MG63 (cell line): ENCODE data around the gene KIRREL1. TPM values are rescaled to one million over a fixed set of nuclear protein-coding genes. Genes with fewer than 3 reads are reported as not detected.

Experiments
- DNase-seq: peaks from one replicate; pipeline ENCODE4 v3.0.0-alpha.2; 2020
- H3K27me3 ChIP-seq: fragments of 250-450 bp; sonication (Bioruptor Pico); 2 replicates; pipeline ENCODE4 v1.5.1; 2020; ENCODE audit warnings: mild to moderate bottlenecking, moderate library complexity
- H3K36me3 ChIP-seq: fragments of 250-450 bp; sonication (Bioruptor Pico); 2 replicates; pipeline ENCODE4 v1.5.1; 2020; ENCODE audit warnings: mild to moderate bottlenecking, moderate library complexity
- H3K4me3 ChIP-seq: fragments of 250-450 bp; sonication (Bioruptor Pico); 2 replicates; pipeline ENCODE4 v1.5.1; 2020; ENCODE audit warnings: mild to moderate bottlenecking, moderate library complexity
- H3K9me3 ChIP-seq: fragments of 250-450 bp; sonication (Bioruptor Pico); 2 replicates; pipeline ENCODE4 v1.5.1; 2020; ENCODE audit warnings: mild to moderate bottlenecking, moderate library complexity
- total RNA-seq: library from RNA; depleted of rRNA; stranded (reverse); fragments of >200 nt; shearing (Covaris generic); gene quantifications from 2 replicates; pipeline ENCODE4 v1.2.3, GENCODE V29; 2014; ENCODE audit warnings: low replicate concordance

Gene KIRREL1
- total RNA-seq, 1 experiment from 2014 or later = 26.3 TPM

DNA sequence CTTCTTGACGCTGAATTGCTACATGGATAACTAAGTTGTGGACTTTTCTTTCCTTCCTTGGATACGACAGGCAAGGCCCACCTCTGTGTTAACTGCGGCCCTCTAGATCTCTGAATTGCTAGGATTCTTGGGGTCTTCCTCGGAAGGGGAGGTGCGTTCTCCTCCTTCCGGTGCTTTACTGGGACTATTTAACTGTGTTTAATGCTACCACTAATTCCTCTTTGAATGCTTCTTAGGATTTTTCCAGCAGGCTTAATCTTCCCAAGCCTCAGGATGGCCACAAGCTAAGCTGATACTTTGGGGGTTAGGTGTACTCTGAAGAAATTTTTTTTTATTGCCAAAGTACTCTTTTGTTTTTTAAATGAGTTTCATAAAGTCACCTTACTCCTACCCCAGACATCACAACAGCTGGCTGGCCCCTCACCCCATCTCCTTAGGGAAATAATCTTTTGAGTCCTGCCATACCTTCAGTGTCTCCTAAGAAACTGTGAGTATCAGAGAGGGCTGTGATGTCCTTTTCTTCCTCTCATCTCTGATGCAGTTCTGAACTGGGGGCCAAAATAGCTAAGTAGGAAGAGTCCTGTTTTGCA is 21.4 kb downstream of the KIRREL1 start:
- Histone ChIP-seq H3K9me3 (no peaks in the 10 kb centered on the region), H3K4me3 (no peak overlapping the region), H3K27me3 (no peaks in the 10 kb centered on the region), H3K36me3 (peaks cover 31% of the 10 kb centered on the region)
- DNase-seq = no peak

DNA sequence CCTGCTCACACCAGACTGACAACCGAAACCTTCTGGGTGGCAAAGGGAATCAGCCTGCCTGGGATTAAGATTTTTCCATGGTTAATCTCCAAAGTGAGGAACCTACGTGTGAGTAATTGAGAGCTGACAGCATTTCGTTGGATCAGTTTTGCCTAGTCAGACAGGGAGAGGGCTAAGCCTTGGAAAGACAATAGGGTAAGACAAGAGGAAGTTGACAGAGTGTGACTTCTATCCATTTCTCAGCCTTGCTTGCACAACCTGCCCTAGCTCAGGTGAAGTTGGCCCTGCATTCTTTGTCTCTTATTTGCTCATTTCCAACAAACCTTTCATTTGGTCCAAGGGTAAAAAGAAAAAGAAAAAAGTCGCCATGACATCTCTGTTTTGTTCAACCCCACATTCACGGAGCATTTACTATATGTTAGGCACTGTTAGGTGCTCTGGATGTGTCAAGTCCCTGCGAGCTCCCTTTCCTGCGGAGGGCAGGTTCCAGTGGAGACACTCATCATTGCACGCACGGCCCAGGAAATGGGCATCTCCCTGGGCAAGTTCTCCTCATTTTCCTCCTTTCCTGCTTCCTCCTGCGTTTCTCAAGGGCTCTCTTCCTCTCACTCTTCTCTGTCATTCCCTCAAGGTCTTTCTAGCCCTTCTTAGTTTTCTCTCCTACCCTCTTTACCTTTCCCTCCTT is 23.3 kb downstream of the KIRREL1 start:
- Histone ChIP-seq H3K36me3 (peaks cover 30% of the 10 kb centered on the region), H3K9me3 (no peaks in the 10 kb centered on the region), H3K27me3 (no peaks in the 10 kb centered on the region), H3K4me3 (no peak overlapping the region)
- DNase-seq = no peak

DNA sequence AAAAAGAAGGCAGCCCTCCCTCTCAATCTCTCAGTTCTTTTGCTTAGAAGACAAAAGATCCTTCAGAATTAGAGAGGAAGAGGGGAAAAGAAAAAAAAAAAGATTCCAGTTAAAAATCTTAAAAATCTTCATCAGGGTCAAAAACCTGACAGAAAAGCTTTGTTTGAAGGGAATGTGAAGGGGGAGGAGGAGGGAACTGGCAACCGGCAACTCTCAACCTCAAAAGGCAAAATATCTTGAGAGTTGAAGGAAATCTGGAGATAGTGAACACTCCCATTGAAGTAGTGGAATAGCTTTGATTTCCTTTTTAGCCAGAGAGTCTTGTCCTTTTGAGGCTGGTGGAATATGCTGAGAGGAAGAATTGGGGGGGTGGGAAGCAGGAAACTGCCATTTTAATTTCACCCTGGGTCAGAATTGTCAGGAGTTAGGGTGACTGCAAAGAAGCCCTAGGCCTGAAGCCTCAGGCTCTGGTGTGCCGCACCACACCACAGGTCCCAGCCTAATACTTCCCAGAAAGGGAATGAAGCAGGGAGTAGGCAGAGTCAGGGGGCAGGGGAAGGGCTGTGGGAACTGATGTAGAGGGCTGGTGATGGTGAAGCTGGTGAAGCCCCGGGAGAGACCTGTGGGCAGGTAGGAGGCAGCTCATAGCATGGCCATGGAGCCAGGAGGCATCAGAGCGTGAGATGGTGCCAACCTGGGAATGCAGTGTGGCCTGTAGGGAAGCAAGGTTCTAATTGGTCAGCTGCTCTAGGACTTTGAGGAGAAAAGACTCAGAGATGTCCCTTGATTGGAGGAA is 24.6 kb downstream of the KIRREL1 start:
- H3K4me3 ChIP-seq = no peak overlapping the region
- no peaks in the 10 kb centered on the region for H3K9me3 ChIP-seq
- H3K27me3 ChIP-seq = no peaks in the 10 kb centered on the region
- DNase-seq = no peak
- H3K36me3 ChIP-seq = peaks cover 22% of the 10 kb centered on the region

DNA sequence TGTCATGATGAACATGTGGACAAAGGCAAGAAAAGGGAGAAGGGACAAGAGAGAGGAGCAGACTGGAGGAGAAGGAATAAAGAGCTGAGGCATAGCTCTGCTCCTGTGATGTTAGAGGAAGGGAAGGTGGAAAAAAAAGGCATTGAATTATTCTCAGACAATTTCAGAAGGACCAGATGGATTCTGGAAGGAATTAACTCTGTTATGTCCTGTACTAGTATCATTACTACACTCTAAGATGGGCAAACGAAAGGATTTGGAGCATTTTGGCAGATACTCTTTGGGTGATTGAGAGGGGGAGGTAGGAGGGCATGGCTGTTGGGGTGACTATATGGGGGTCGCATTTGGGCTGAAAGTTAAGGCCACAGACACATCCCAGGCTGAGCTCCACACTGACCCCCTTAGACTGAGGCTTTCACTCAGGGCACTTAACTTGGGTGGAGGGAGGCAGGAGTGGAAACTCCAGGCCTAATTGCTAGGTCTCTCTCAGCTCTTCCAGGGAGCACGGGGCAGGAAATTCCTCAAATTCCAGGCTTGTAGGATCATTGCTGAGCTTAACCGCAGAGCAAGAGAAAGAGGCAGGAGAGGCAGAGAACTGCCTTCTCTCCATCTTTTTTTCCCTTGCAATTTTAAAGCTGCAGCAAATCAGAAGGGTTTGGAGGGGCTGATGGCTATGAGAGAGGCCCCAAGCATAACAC is 25.9 kb downstream of the KIRREL1 start:
- DNase-seq = peak; percentile 91
- H3K4me3 ChIP-seq = no peak overlapping the region
- H3K9me3 ChIP-seq = no peaks in the 10 kb centered on the region
- H3K27me3 ChIP-seq = no peaks in the 10 kb centered on the region
- peaks cover 22% of the 10 kb centered on the region for H3K36me3 ChIP-seq

DNA sequence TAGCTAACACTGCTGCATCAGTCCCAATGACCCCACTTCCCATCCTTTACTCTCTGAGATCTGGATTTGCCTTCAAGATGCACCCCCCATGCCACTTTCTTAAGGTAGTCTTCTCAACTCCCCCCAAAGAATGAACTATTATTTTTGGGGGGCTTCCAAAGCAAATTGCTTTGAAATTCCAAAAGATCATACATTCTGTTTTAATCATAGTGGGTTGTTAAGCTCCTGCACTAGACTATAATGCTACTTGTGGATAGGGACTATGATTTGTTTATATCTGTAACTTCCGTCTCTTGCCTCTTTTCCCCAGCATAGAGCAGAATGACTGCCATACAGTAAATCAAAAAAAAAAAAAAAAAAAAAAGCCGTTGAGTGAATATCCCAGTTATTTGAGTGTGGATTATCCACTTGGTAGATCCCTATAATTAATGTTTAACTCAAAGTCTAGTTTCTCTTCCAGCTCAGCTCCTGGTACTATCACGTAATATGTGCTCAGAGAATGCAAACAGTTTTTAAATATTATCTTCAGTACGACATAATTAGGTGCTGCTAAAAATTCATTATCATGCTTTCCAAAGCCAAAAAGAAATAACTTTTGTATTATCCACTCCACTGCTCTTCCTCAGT is 26.9 kb downstream of the KIRREL1 start:
- Histone ChIP-seq H3K36me3 (peaks cover 31% of the 10 kb centered on the region), H3K4me3 (no peak overlapping the region)
- DNase-seq = no peak

DNA sequence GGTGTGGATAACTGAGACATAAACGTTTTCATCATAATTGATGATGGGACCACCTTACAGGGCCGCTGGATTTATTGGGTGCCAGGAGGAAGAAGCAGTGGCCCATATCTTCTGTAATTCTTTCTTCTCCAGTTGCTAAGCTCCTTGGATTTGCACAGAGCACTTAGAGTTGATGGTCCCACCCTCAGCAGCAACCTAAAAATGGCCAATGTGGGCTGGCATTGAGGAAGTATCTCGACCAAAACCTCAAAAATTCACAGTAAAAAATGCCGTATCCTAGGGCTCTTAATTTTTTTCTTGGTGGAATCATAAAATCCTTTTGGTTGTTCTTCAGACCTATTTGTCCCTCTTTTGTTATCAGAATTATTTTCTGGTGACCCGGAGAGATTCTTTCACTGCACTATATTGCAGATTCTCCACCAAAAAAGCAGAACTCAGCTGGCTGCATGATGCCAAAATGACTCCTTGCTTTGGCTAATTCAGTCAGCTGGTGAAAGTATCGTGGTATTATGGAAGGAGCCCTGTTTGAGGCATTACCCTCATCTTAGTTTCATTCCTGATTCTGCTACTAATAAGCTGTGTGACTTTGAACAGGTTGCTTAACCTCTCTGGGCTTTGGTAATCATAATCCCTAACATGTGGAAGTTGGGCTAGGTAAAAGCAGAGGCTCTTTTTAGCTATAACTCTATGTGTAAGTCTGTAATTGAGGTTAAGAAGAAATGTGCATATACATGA is 27.6 kb downstream of the KIRREL1 start:
- Histone ChIP-seq H3K9me3 (no peaks in the 10 kb centered on the region), H3K27me3 (no peaks in the 10 kb centered on the region), H3K36me3 (peaks cover 28% of the 10 kb centered on the region), H3K4me3 (no peak overlapping the region)
- no peak for DNase-seq

More for the DNA sequence above, 26.9 kb downstream of the KIRREL1 start:
- H3K27me3 ChIP-seq = no peaks in the 10 kb centered on the region
- H3K9me3 ChIP-seq = no peaks in the 10 kb centered on the region

DNA sequence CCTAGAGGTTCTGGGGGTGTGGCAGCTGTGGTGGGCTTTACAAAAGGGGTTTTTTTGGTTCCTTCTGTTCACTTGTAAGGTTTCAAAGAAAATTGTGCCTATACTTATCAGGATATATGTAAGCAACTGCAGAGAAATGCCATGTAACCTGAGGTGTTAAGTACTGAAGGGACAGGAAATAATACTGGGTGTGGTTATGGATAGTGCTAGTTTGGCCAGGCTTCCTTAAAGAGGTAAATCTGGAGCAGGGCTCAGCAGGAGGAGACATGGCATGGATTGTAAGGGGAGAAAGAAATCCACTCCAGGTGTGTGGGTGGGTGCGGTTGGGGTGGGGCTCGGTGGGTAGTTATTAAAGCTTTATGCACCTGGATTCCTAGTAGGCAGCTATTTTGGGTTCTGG is 28.3 kb downstream of the KIRREL1 start:
- H3K27me3 ChIP-seq = no peaks in the 10 kb centered on the region
- no peak overlapping the region for H3K4me3 ChIP-seq
- H3K9me3 ChIP-seq = no peaks in the 10 kb centered on the region
- peaks cover 25% of the 10 kb centered on the region for H3K36me3 ChIP-seq
- DNase-seq = no peak

DNA sequence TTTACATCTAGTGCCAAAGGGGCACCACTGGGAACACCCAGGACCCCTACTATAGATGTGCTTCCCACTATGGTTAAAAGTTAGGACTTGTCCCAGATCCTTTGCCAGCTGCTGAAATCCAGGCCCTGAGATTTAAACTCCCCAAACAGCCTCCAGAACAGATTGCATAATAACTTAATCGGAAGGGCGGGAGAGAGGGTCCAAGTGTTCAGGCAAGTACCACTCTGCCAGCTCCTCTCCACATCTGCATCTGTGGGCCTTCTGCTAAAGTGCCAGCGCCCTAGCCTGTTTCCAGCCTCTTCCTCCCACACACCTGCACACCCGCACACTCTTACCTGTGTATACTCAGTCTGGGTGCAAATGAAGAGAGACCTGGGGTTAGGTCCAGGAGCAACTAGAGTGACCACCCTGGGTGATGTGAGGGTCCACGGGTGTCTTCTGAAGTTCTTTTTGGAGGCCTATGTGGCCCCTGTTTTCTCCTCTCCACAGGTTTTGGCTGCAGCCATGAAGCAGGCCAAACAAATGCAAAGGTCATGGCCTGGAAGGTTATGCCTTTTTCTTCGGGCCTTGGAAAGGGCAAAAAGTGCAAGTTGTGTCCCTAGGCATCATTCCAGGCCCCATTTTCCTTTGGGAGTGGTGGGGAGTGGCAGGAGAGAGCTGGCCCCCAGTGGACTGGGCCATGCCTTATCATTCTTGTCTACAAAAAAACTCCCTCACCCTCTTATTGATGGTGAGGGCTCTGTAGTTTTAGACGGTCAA is 29.3 kb downstream of the KIRREL1 start:
- Histone ChIP-seq H3K27me3 (no peaks in the 10 kb centered on the region), H3K36me3 (peaks cover 31% of the 10 kb centered on the region), H3K9me3 (no peaks in the 10 kb centered on the region), H3K4me3 (no peak overlapping the region)
- no peak for DNase-seq

DNA sequence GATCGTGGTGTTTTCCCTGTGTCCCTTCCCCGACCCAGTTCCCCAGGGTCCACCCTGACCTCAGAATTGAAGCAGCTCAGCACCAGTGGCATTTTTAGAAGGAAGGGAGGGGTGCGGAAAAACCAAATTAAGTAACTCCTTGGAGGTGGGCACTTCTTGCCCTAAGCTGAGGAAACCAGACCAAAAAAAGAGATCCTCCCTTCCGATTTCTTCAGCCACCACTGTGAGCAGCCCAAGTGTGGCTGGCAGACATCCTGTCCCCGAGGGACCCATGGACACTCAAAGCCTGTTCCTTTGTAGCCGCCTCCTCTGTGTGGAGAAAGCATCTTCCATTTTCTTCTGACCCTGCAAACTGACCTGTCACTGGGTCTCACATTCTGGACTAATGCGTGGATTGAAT is 31.3 kb downstream of the KIRREL1 start:
- H3K36me3 ChIP-seq = peaks cover 31% of the 10 kb centered on the region
- no peaks in the 10 kb centered on the region for H3K9me3 ChIP-seq
- no peak overlapping the region for H3K4me3 ChIP-seq
- DNase-seq = no peak
- no peaks in the 10 kb centered on the region for H3K27me3 ChIP-seq

DNA sequence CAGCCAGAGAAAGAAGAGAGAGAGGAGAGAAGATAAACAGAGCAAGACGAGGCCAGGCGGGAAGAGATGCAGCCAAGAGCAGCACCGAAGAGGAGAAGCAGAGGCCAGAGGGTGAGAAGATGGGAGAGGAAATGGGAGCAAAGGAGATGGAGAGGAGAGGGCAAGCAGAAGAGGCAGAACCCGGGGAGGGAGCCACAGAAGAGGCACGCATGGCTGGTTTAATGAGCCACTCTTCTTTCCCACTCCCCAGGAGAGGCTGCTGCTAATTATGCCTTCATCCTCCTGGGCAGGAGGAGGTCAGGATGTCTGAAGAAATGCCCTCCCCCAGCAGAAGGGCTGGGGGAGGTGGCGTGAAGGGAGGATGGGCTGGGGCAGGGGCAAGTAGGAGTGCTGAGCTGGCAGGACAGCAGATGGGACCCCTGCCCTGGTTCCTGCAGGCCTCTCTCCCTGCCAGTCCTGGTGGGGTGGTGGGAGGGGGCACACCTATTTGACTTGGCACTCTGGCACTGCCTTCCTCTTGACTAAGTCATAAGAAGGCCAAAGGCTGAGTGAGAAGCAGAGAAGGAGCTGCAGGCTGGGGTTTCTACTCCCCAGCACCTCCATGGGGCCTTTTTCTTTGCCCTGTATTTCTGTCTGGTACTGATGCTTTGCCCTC is 32.3 kb downstream of the KIRREL1 start:
- Histone ChIP-seq H3K36me3 (peaks cover 40% of the 10 kb centered on the region), H3K9me3 (no peaks in the 10 kb centered on the region)

DNA sequence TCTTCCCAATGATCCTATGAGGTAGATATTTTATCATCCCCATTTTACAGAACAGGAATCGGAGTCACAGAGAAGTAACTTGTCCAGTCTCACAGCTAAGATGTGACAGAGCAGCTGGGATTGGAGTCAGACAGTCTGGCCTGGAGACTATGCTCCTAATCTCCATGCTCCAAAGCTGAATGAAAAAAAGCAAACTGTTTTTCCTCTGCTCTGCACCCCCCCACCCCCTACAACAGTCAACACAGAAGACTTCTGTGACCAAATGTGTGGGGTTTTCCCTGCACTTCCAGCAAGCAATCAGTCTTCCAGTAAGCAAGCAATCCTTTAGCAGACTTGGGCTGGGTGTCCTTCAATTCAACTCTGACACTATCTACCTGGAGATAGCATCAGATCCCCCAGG is 33.2 kb downstream of the KIRREL1 start:
- H3K36me3 ChIP-seq = peaks cover 41% of the 10 kb centered on the region
- DNase-seq = no peak
- no peaks in the 10 kb centered on the region for H3K9me3 ChIP-seq
- no peaks in the 10 kb centered on the region for H3K27me3 ChIP-seq
- no peak overlapping the region for H3K4me3 ChIP-seq

More for the DNA sequence above, 32.3 kb downstream of the KIRREL1 start:
- H3K27me3 ChIP-seq = no peaks in the 10 kb centered on the region
- no peak overlapping the region for H3K4me3 ChIP-seq
- DNase-seq = no peak

DNA sequence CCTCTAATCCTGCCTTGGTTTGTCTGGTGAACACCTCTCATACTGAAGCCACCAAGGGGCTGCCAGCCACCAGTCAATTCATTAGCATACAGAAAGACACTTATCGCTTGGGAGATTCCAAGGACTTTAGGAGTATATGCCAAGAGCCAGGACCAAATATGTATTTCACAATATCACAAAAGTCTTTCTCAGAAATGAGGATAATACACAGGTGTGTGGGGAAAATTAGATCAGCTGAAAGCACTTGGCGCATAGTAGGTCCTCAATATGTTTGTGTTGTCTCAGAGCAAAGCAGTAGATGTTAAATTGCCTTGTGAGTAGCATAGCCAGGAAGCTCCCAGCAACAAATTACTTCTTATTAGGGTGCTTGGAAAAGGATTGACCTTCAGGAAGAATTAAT is 34.1 kb downstream of the KIRREL1 start:
- Histone ChIP-seq H3K9me3 (no peaks in the 10 kb centered on the region), H3K36me3 (peaks cover 44% of the 10 kb centered on the region), H3K4me3 (no peak overlapping the region), H3K27me3 (no peaks in the 10 kb centered on the region)
- DNase-seq = no peak

DNA sequence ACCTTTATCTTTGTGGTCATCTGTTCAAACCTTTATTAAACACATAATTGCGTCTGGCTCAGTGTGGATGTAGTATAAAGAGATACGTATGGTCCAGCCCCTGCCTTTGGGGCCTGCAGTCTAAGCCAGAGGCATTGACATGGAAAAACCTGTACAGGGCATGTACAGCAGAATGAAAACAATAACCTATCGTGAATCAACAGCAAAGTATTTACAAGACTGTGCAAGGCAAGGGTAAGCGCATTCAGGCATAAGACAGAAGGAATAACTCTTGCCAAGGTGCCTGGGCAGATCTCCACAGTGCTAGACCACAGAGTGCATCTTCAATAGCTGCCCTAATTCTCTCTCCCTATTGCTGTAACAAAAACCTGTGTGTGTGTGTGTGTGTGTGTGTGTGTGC is 35.5 kb downstream of the KIRREL1 start:
- no peaks in the 10 kb centered on the region for H3K27me3 ChIP-seq
- H3K36me3 ChIP-seq = peaks cover 55% of the 10 kb centered on the region
- peak; percentile 82 for DNase-seq
- H3K9me3 ChIP-seq = no peaks in the 10 kb centered on the region
- H3K4me3 ChIP-seq = no peak overlapping the region

DNA sequence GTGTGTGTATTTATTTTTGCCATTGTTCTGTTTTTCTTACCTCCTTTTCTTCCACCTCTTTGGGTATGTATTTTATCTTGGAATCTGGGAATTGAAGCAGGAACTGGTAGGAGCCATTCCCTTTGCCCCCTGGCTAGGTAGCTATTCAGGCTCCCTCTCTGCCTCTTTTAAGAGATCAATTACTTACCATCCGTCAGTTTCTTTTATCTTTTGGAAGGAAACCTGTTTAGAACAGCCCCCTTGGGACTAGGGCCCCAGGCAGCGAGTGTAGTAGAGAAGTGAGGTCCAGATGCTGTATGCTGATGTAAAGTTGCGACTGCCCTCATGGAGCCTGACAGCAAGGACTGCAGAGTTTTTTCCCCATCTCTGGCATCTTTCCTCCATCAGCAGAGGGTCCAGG is 41.6 kb downstream of the KIRREL1 start:
- peaks cover 53% of the 10 kb centered on the region for H3K36me3 ChIP-seq
- no peaks in the 10 kb centered on the region for H3K27me3 ChIP-seq
- H3K9me3 ChIP-seq = no peaks in the 10 kb centered on the region
- no peak for DNase-seq
- no peak overlapping the region for H3K4me3 ChIP-seq

DNA sequence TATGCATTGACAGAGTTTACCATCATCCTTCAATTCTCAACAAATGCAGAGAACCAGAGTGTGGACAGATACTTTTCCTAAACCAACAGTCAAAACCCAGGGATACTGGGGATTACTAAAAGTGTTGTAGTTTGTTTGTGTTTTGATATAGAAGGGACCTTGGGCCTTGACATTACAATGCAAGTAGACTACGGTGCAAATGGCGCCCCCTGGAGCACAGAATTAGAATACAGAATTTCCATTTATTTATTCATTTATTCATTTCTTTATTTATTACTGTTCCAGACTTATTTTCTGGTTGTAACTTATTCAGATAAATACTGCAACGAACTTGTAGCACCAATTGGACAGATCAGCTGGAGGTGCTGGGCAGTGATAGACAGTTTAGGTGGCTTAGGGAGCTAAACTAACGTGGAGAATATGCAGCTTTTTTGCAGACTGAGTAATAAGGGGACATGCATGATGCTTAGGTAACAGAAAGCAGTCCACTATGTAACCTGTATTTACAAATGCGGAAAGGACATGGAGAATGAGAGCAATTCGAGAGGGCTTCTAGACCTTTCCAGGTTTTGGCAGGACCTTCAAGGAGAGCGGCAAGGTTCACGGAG is 42.6 kb downstream of the KIRREL1 start:
- H3K27me3 ChIP-seq = no peaks in the 10 kb centered on the region
- H3K36me3 ChIP-seq = peaks cover 45% of the 10 kb centered on the region
- H3K4me3 ChIP-seq = no peak overlapping the region
- no peak for DNase-seq
- no peaks in the 10 kb centered on the region for H3K9me3 ChIP-seq
